ENCODE data around the gene SLC12A6.

SLC12A6 gene

GRCh38 chr15:34209421-34210282, 127.9 kb downstream of the SLC12A6 start, which contains the start of gene KATNBL1 (continued):
- TF ChIP-seq ZNF518A (tag by site-specific recombination; conservative IDR thresholded peaks at IDR 0.05; ENCODE audit: low read depth): no peak
- TF ChIP-seq AEBP2 (tag by site-specific recombination; IDR thresholded peaks at IDR 0.05; ENCODE audit: borderline replicate concordance): no peak

- Histone ChIP-seq H3K4me3 (ENCODE audit: low read depth, low read length) (no peak overlapping the region), H3K9me3 (ENCODE audit: control insufficient read depth, insufficient read depth, low read depth, low read length) (no peaks in the 10 kb centered on the region), H3K4me1 (ENCODE audit: control insufficient read depth, insufficient read depth, low read length) (no peaks in the 10 kb centered on the region), H3K27ac (ENCODE audit: extremely low read depth, low read depth, low read length) (no peak overlapping the region), H3K36me3 (ENCODE audit: control insufficient read depth in 2 of 2, insufficient read depth in 1 of 2, low read length in 2 of 2) (peaks cover 0 to 3% of the 10 kb centered on the region in 2 experiments; a peak in 2 of 3 replicates)
- POLR2A ChIA-PET: no interaction called here
- CTCF ChIA-PET: no interaction called here
- TF ChIP-seq ZNF404 (tag by site-specific recombination; IDR thresholded peaks at IDR 0.05) (no peak), YY2 (tag by site-specific recombination; IDR thresholded peaks at IDR 0.05) (no peak), ZNF488 (tag by site-specific recombination; IDR thresholded peaks at IDR 0.05) (no peak)
These were observed 131.6 kb downstream of the SLC12A6 start for GRCh38 chr15:34206011-34206410.

GRCh38 chr15:34203936-34204335, 133.6 kb downstream of the SLC12A6 start:
- POLR2A ChIA-PET: no interaction called here

More at GRCh38 chr15:34203936-34204335, 133.6 kb downstream of the SLC12A6 start:
- CTCF ChIA-PET: no interaction called here
- no peaks in the 10 kb centered on the region for H3K4me1 ChIP-seq (ENCODE audit: control insufficient read depth, insufficient read depth, low read length)
- H3K36me3 ChIP-seq (ENCODE audit: control insufficient read depth in 2 of 2, insufficient read depth in 1 of 2, low read length in 2 of 2): peaks cover 0 to 3% of the 10 kb centered on the region in 2 experiments; a peak in 2 of 3 replicates
- H3K9me3 ChIP-seq (ENCODE audit: control insufficient read depth, insufficient read depth, low read depth, low read length): no peaks in the 10 kb centered on the region
- no peak overlapping the region for H3K27ac ChIP-seq (ENCODE audit: extremely low read depth, low read depth, low read length)
- H3K4me3 ChIP-seq (ENCODE audit: low read depth, low read length): no peak overlapping the region
- no peak for TF ChIP-seq GLI4 (tag by site-specific recombination; IDR thresholded peaks at IDR 0.05)
- no peak for TF ChIP-seq ZBTB11 (tag by site-specific recombination; conservative IDR thresholded peaks at IDR 0.05; ENCODE audit: low read depth)
- no peak for TF ChIP-seq ZBTB26 (tag by site-specific recombination; optimal IDR thresholded peaks at IDR 0.05)
- TF ChIP-seq ZNF140 (tag by site-specific recombination; IDR thresholded peaks at IDR 0.05): no peak
- no peak for TF ChIP-seq ZNF350 (tag by site-specific recombination; IDR thresholded peaks at IDR 0.05)
- no peak for TF ChIP-seq ZNF112 (tag by site-specific recombination; IDR thresholded peaks at IDR 0.05)
- TF ChIP-seq ZNF175 (tag by site-specific recombination; IDR thresholded peaks at IDR 0.05): no peak
